GM12878 (cell line): Measurements from ENCODE around the gene JAG2. TPM values are rescaled to one million over a fixed set of nuclear protein-coding genes. Genes with fewer than 3 reads are reported as not detected.

Experiments
- ATAC-seq: fragments of 200-7000 bp; cut with Tn5 transposase; 3 replicates; pipeline ENCODE4 v1.9.1; 2020; ENCODE audit warnings: mild to moderate bottlenecking, moderate library complexity
- BruUV-seq: library from RNA; stranded (reverse); fragments of 400-500 nt; replicated peaks from 2 replicates; lab custom pipeline; 2021; lab: Mats Ljungman, UMichigan
- CTCF ChIA-PET: fragments of 300-600 bp; sonication (Branson Sonifier 250); formaldehyde crosslinking; extraction: SDS; loops from one replicate; lab custom pipeline; 2021; ENCODE audit warnings: inconsistent platforms; lab: Yijun Ruan, JAX
- POLR2A ChIA-PET: fragments of 350-600 bp; formaldehyde crosslinking; extraction: SDS; loops from one replicate; lab custom pipeline; 2021; ENCODE audit warnings: inconsistent platforms; lab: Charles Lee
- RAD21 ChIA-PET: fragments of 300-600 bp; sonication (Branson Sonifier 250); formaldehyde crosslinking; loops from one replicate; lab custom pipeline; 2023; ENCODE audit warnings: antibody characterized with exemption; ENCODE audit not compliant: unreplicated experiment; lab: Charles Lee
- SMC1A ChIA-PET: fragments of 300-600 bp; sonication (Branson Sonifier 250); formaldehyde crosslinking; loops from one replicate; lab custom pipeline; 2023; ENCODE audit not compliant: unreplicated experiment, uncharacterized antibody; lab: Charles Lee
- DNase-seq: peaks from one replicate; pipeline ENCODE4 v3.0.0-alpha.2; 2011; ENCODE audit warnings: low read depth, low spot score
- FAIRE-seq: peaks from 3 replicates; lab custom pipeline; 2011; peaks lifted over from hg19 to GRCh38; lab: Jason Lieb, UNC
- H2AFZ ChIP-seq: 2 replicates; pipeline ENCODE4 v1.6.0; 2011; ENCODE audit warnings: low read depth, low read length, control low read depth; ENCODE audit not compliant: control insufficient read depth
- H3K27ac ChIP-seq: 2 replicates; pipeline ENCODE4 v1.5.1; 2011; ENCODE audit warnings: control low read depth; ENCODE audit not compliant: control insufficient read depth, insufficient read depth
- H3K27me3 ChIP-seq, 2 experiments: replicated peaks in 1 of 2; 2 replicates each; pipeline versions ENCODE4 v1.6.0 to v1.6.1; 2011; ENCODE audit warnings: low read length in 1 of 2; ENCODE audit not compliant: control insufficient read depth in 2 of 2, insufficient read depth in 2 of 2
- H3K36me3 ChIP-seq, 2 experiments: 2 replicates each; pipeline ENCODE4 v1.5.1; 2011; ENCODE audit warnings: low read length in 1 of 2; ENCODE audit not compliant: control insufficient read depth in 2 of 2, insufficient read depth in 2 of 2
- H3K4me1 ChIP-seq: 2 replicates; pipeline ENCODE4 v1.6.1; 2011; ENCODE audit warnings: mild to moderate bottlenecking, low read length, moderate library complexity, mixed read lengths; ENCODE audit not compliant: control insufficient read depth, insufficient read depth
- H3K4me2 ChIP-seq: 2 replicates; pipeline ENCODE4 v1.6.0; 2011; ENCODE audit warnings: control low read depth; ENCODE audit not compliant: control insufficient read depth, insufficient read depth
- H3K4me3 ChIP-seq: fragments of 200-600 bp; sonication (generic); 2 replicates; pipeline ENCODE4 v1.5.1; 2016
- H3K79me2 ChIP-seq: 2 replicates; pipeline ENCODE4 v1.6.0; 2011; ENCODE audit warnings: low read length; ENCODE audit not compliant: control insufficient read depth, insufficient read depth
- H3K9ac ChIP-seq: 2 replicates; pipeline ENCODE4 v1.8.0; 2011; ENCODE audit warnings: low read length, control low read depth, mixed read lengths; ENCODE audit not compliant: control insufficient read depth, insufficient read depth
- H3K9me3 ChIP-seq: replicated peaks from 3 replicates; pipeline ENCODE4 v1.5.1; 2011; ENCODE audit warnings: mild to moderate bottlenecking, low read length; ENCODE audit not compliant: control insufficient read depth, insufficient read depth
- H4K20me1 ChIP-seq: 2 replicates; pipeline ENCODE4 v1.6.0; 2011; ENCODE audit not compliant: control insufficient read depth, insufficient read depth
- ATF7 ChIP-seq: fragments of 450-650 bp; IDR thresholded peaks from 2 replicates; pipeline ENCODE4 v1.6.1; 2016; ENCODE audit warnings: low read depth, mild to moderate bottlenecking
- BMI1 ChIP-seq: fragments of 450-650 bp; IDR thresholded peaks from 2 replicates; pipeline ENCODE4 v1.6.1; 2016; ENCODE audit warnings: mild to moderate bottlenecking, moderate library complexity, borderline replicate concordance
- JUND ChIP-seq: IDR thresholded peaks from 2 replicates; pipeline ENCODE4 v1.6.1; 2012; ENCODE audit warnings: low read depth, mild to moderate bottlenecking, low read length, improper control_type of control experiment, moderate library complexity
- LARP7 ChIP-seq: fragments of 450-650 bp; IDR thresholded peaks from 2 replicates; pipeline ENCODE4 v1.6.1; 2017; ENCODE audit warnings: mild to moderate bottlenecking
- MXI1 ChIP-seq: fragments of 150-350 bp; IDR thresholded peaks from 2 replicates; pipeline ENCODE4 v1.6.1; 2011; ENCODE audit warnings: low read depth, mild to moderate bottlenecking, inconsistent platforms, low read length, improper control_type of control experiment
- MYC ChIP-seq: IDR thresholded peaks from 2 replicates; pipeline ENCODE4 v1.6.1; 2011; ENCODE audit warnings: mild to moderate bottlenecking, low read length, moderate library complexity, inconsistent platforms; ENCODE audit not compliant: insufficient read depth, insufficient replicate concordance, insufficient read length, severe bottlenecking
- RB1 ChIP-seq: fragments of 450-650 bp; formaldehyde crosslinking; IDR thresholded peaks from 2 replicates; pipeline ENCODE4 v1.6.1; 2017; ENCODE audit warnings: mild to moderate bottlenecking, borderline replicate concordance
- RBBP5 ChIP-seq: fragments of 200-600 bp; sonication (generic); conservative IDR thresholded peaks from 2 replicates; pipeline ENCODE4 v1.6.1; 2016
- SPI1 ChIP-seq: IDR thresholded peaks from 2 replicates; pipeline ENCODE4 v1.6.1; 2011; ENCODE audit warnings: low read depth, mild to moderate bottlenecking, low read length, moderate library complexity, borderline replicate concordance; ENCODE audit not compliant: insufficient read depth
- TBL1XR1 ChIP-seq: IDR thresholded peaks from 2 replicates; pipeline ENCODE4 v1.6.1; 2012; ENCODE audit warnings: low read depth, low read length, improper control_type of control experiment
- TCF12 ChIP-seq: IDR thresholded peaks from 2 replicates; pipeline ENCODE4 v1.6.1; 2011; ENCODE audit warnings: low read depth, mild to moderate bottlenecking, low read length
- ZNF24 ChIP-seq: fragments of 450-650 bp; IDR thresholded peaks from 2 replicates; pipeline ENCODE4 v1.6.1; 2017; ENCODE audit warnings: antibody characterized with exemption, mild to moderate bottlenecking
- WGBS: methylation state at CpG from one replicate; pipeline ENCODE4 v1.1.6; 2016; ENCODE audit warnings: low lambda C conversion rate; ENCODE audit not compliant: insufficient replicate concordance, insufficient coverage; ENCODE audit errors: missing lambda C conversion rate; 5-methylcytosine and 5-hydroxymethylcytosine counted together
- in situ Hi-C: fragments of 300-500 bp; cut with MboI; formaldehyde crosslinking; loops from 9 replicates; pipeline ENCODE4 v1.14.3; 2018; ENCODE audit warnings: mixed read lengths
- intact Hi-C: fragments of 100-400 bp; cut with micrococcal nuclease; formaldehyde crosslinking; loops from one replicate; pipeline ENCODE4 v1.14.2; 2022; ENCODE audit not compliant: unreplicated experiment
- polyA plus RNA-seq, 11 experiments: library from polyadenylated mRNA; depleted of rRNA in 4 of 11; unstranded in 6 of 11; stranded (reverse) in 5 of 11; fragments of >200 nt; fragmentation: Nextera tagmentation in 4 of 11; fragmentation: Illumina TruSeq in 1 of 11; extraction: Ambion mirVana in 4 of 11; extraction: Trizol in 1 of 11; gene quantifications; 1 replicate in 1 of 11; 2 replicates in 10 of 11; pipeline versions ENCODE4 v1.2.1 to v1.2.3, GENCODE V29; 2011 to 2016; ENCODE audit warnings: inconsistent platforms in 2 of 11, missing spikeins in 2 of 11, low read depth in 1 of 11
- total RNA-seq, 4 experiments: library from RNA; depleted of rRNA in 3 of 4; stranded (reverse); fragments of >200 nt in 3 of 4; fragmentation: Illumina TruSeq in 1 of 4; extraction: Trizol in 1 of 4; gene quantifications; 2 replicates each; pipeline versions ENCODE4 v1.2.1 to v1.2.3, GENCODE V29; 2013 to 2021
- TF ChIP-seq, protein P1 (sequence below): fragments of 450-650 bp; IDR thresholded peaks from 2 replicates; pipeline ENCODE4 v1.6.1; 2017; ENCODE audit warnings: mild to moderate bottlenecking
- TF ChIP-seq, protein P2 (sequence below): fragments of 450-650 bp; IDR thresholded peaks from 2 replicates; pipeline ENCODE4 v1.6.1; 2018; ENCODE audit warnings: mild to moderate bottlenecking, low read depth, moderate library complexity; ENCODE audit not compliant: partially characterized antibody
- TF ChIP-seq, protein P3 (sequence below): IDR thresholded peaks from 2 replicates; pipeline ENCODE4 v1.6.1; 2011; ENCODE audit warnings: borderline replicate concordance, low read depth, mild to moderate bottlenecking, moderate library complexity, mixed read lengths, low read length; ENCODE audit not compliant: insufficient read depth; ENCODE audit errors: extremely low read length
- TF ChIP-seq, protein P4 (sequence below): IDR thresholded peaks from 2 replicates; pipeline ENCODE4 v1.6.1; 2011; ENCODE audit warnings: borderline replicate concordance, low read depth, mild to moderate bottlenecking, moderate library complexity, low read length; ENCODE audit not compliant: insufficient read depth, poor library complexity, severe bottlenecking

The JAG2 gene
- total and polyA plus RNA-seq, 10 of the 15 experiments (the other 5 are each of a cell fraction or from before 2014, with no cell fraction given), result 0.04 to 0.14 (median 0.06) TPM; not detected in 5

DNA sequence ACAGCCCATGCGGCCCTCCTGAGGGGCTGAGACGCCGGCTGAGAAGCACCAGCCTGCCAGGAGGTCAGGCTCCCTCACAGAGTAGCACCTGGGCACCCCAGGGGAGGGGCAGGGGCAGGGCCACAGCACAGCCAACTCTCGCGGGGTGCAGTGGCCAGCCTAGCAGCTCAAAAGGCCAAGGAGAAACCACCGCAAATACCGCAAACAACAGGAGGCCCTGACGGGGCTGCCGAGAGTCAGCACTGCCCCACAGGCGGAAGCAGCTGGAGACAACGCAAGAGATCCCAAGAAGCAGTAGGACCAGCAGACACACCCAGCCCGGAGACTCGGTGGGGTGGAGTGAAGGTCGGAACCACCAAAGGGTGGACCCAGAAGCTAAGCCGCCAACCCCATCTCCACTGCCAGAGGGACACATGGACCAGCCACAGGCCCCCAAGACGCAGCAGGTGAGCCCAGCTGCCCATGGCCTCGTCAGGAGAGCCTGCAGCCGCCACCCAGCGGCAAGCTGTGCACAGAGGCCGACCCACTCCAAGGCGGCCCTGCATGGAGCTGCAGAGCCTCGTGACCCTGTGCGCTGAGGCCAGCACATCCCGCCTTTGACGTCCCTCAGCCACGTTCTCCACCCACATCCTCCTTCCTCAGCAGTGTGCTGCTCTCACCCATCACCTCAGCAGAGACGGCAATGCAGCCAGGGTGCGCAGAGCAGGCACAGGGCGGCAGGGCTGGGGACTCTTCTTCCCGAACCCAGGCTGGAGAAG lies 48.1 kb upstream of the JAG2 start:
- RAD21 ChIA-PET, result no interaction called here
- FAIRE-seq (no peak), DNase-seq (no peak), ATAC-seq (no peak)
- Histone ChIP-seq H3K4me3 (no peak overlapping the region), H2AFZ (no peak overlapping the region), H3K4me1 (no peaks in the 10 kb centered on the region), H4K20me1 (no peaks in the 10 kb centered on the region), H3K79me2 (no peaks in the 10 kb centered on the region), H3K27ac (no peak overlapping the region), H3K9ac (no peak overlapping the region), H3K36me3 (peaks cover 1 to 35% of the 10 kb centered on the region in 2 experiments; a peak in 3 of 4 replicates), H3K9me3 (no peaks in the 10 kb centered on the region), H3K27me3 (no peaks in the 10 kb centered on the region), H3K4me2 (no peak overlapping the region)
- POLR2A ChIA-PET, result no interaction called here
- SMC1A ChIA-PET, result no interaction called here
- CTCF ChIA-PET, result no interaction called here
- in situ Hi-C loops, result no loop called here
- intact Hi-C loops, result no loop called here
- WGBS, result 94% methylated on average over 26 of the region's 30 CpGs
- BruUV-seq, result no TSS peak
- TF ChIP-seq TBL1XR1 (no peak), JUND (no peak), RB1 (no peak), MYC (no peak), RBBP5 (no peak), TCF12 (no peak), BMI1 (no peak), MXI1 (no peak), ATF7 (no peak), SPI1 (no peak), LARP7 (no peak), ZNF24 (no peak)
- TF ChIP-seq, protein P1, sequence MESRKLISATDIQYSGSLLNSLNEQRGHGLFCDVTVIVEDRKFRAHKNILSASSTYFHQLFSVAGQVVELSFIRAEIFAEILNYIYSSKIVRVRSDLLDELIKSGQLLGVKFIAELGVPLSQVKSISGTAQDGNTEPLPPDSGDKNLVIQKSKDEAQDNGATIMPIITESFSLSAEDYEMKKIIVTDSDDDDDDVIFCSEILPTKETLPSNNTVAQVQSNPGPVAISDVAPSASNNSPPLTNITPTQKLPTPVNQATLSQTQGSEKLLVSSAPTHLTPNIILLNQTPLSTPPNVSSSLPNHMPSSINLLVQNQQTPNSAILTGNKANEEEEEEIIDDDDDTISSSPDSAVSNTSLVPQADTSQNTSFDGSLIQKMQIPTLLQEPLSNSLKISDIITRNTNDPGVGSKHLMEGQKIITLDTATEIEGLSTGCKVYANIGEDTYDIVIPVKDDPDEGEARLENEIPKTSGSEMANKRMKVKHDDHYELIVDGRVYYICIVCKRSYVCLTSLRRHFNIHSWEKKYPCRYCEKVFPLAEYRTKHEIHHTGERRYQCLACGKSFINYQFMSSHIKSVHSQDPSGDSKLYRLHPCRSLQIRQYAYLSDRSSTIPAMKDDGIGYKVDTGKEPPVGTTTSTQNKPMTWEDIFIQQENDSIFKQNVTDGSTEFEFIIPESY, result no peak
- TF ChIP-seq, protein P2, sequence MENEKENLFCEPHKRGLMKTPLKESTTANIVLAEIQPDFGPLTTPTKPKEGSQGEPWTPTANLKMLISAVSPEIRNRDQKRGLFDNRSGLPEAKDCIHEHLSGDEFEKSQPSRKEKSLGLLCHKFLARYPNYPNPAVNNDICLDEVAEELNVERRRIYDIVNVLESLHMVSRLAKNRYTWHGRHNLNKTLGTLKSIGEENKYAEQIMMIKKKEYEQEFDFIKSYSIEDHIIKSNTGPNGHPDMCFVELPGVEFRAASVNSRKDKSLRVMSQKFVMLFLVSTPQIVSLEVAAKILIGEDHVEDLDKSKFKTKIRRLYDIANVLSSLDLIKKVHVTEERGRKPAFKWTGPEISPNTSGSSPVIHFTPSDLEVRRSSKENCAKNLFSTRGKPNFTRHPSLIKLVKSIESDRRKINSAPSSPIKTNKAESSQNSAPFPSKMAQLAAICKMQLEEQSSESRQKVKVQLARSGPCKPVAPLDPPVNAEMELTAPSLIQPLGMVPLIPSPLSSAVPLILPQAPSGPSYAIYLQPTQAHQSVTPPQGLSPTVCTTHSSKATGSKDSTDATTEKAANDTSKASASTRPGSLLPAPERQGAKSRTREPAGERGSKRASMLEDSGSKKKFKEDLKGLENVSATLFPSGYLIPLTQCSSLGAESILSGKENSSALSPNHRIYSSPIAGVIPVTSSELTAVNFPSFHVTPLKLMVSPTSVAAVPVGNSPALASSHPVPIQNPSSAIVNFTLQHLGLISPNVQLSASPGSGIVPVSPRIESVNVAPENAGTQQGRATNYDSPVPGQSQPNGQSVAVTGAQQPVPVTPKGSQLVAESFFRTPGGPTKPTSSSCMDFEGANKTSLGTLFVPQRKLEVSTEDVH, result no peak
- TF ChIP-seq, protein P3, sequence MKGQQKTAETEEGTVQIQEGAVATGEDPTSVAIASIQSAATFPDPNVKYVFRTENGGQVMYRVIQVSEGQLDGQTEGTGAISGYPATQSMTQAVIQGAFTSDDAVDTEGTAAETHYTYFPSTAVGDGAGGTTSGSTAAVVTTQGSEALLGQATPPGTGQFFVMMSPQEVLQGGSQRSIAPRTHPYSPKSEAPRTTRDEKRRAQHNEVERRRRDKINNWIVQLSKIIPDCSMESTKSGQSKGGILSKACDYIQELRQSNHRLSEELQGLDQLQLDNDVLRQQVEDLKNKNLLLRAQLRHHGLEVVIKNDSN, result no peak
- TF ChIP-seq, protein P4, sequence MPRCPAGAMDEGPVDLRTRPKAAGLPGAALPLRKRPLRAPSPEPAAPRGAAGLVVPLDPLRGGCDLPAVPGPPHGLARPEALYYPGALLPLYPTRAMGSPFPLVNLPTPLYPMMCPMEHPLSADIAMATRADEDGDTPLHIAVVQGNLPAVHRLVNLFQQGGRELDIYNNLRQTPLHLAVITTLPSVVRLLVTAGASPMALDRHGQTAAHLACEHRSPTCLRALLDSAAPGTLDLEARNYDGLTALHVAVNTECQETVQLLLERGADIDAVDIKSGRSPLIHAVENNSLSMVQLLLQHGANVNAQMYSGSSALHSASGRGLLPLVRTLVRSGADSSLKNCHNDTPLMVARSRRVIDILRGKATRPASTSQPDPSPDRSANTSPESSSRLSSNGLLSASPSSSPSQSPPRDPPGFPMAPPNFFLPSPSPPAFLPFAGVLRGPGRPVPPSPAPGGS, result no peak
